HEK293T (cell line): ENCODE results near the gene CBY1.

Experiments used
- CTCF ChIA-PET: fragments of 350-600 bp; formaldehyde crosslinking; extraction: SDS; loops from one replicate; lab custom pipeline; 2021; ENCODE audit warnings: antibody characterized with exemption, inconsistent platforms; lab: Yijun Ruan, JAX
- POLR2A ChIA-PET: fragments of 350-600 bp; formaldehyde crosslinking; extraction: SDS; loops from one replicate; lab custom pipeline; 2020; ENCODE audit warnings: antibody characterized with exemption, inconsistent platforms; lab: Yijun Ruan, JAX
- DNase-seq: peaks from one replicate; pipeline ENCODE4 v3.0.0; 2012; ENCODE audit warnings: mixed read lengths; ENCODE audit errors: extremely low spot score
- ARNT ChIP-seq: fragments of 450-650 bp; IDR thresholded peaks from 2 replicates; pipeline ENCODE4 v1.6.1; 2017; ENCODE audit warnings: mild to moderate bottlenecking
- BHLHE40 ChIP-seq: fragments of 450-650 bp; IDR thresholded peaks from 2 replicates; pipeline ENCODE4 v1.6.1; 2016; ENCODE audit warnings: mild to moderate bottlenecking, moderate library complexity, borderline replicate concordance
- CTBP1 ChIP-seq: fragments of 450-650 bp; IDR thresholded peaks from 2 replicates; pipeline ENCODE4 v1.6.1; 2016; ENCODE audit warnings: borderline replicate concordance
- ELF4 ChIP-seq: fragments of 450-650 bp; IDR thresholded peaks from 2 replicates; pipeline ENCODE4 v1.6.1; 2017; ENCODE audit warnings: antibody characterized with exemption
- FOXA1 ChIP-seq: fragments of 450-650 bp; IDR thresholded peaks from 2 replicates; pipeline ENCODE4 v1.6.1; 2016; ENCODE audit warnings: mild to moderate bottlenecking
- FOXK2 ChIP-seq: fragments of 450-650 bp; IDR thresholded peaks from 2 replicates; pipeline ENCODE4 v1.6.1; 2016; ENCODE audit warnings: mild to moderate bottlenecking
- FOXM1 ChIP-seq: fragments of 450-650 bp; IDR thresholded peaks from 2 replicates; pipeline ENCODE4 v1.6.1; 2017; ENCODE audit warnings: mild to moderate bottlenecking, borderline replicate concordance
- HDGF ChIP-seq: fragments of 450-650 bp; IDR thresholded peaks from 2 replicates; pipeline ENCODE4 v1.6.1; 2017; ENCODE audit warnings: antibody characterized with exemption, borderline replicate concordance
- L3MBTL2 ChIP-seq: fragments of 450-650 bp; conservative IDR thresholded peaks from 2 replicates; pipeline ENCODE4 v1.6.1; 2016; ENCODE audit warnings: mild to moderate bottlenecking
- LEF1 ChIP-seq: fragments of 450-650 bp; IDR thresholded peaks from 2 replicates; pipeline ENCODE4 v1.6.1; 2017; ENCODE audit warnings: mild to moderate bottlenecking, borderline replicate concordance
- NFRKB ChIP-seq: fragments of 450-650 bp; IDR thresholded peaks from 2 replicates; pipeline ENCODE4 v1.6.1; 2016; ENCODE audit warnings: mild to moderate bottlenecking, moderate library complexity
- PKNOX1 ChIP-seq: fragments of 450-650 bp; IDR thresholded peaks from 2 replicates; pipeline ENCODE4 v1.6.1; 2016
- SP1 ChIP-seq: fragments of 450-650 bp; IDR thresholded peaks from 2 replicates; pipeline ENCODE4 v1.6.1; 2017
- SUZ12 ChIP-seq: fragments of 450-650 bp; IDR thresholded peaks from 2 replicates; pipeline ENCODE4 v1.6.1; 2016; ENCODE audit warnings: mild to moderate bottlenecking
- TARDBP ChIP-seq: fragments of 450-650 bp; IDR thresholded peaks from 2 replicates; pipeline ENCODE4 v1.6.1; 2016
- ZNF384 ChIP-seq: fragments of 450-650 bp; IDR thresholded peaks from 2 replicates; pipeline ENCODE4 v1.6.1; 2016

The CBY1 gene

GRCh38 chr22:38700789-38701628, 44.6 kb downstream of the CBY1 start, which contains the start of gene JOSD1:
Gene JOSD1, minus strand, starts transcription at chr22:38700943. Its CDS starts 956 bp downstream, at chr22:38699987.
- POLR2A ChIA-PET = interaction anchor here (1.5 to 4.4 kb wide), 3 partner anchors 12 to 618 kb away, joined by 7 to 65 read pairs (median 7); partner anchors contain the start of genes RPL3 and TOMM22
- CTCF ChIA-PET = no interaction called here
- DNase-seq = peak; percentile 93
- TF ChIP-seq L3MBTL2 = peak; percentile 82
- TF ChIP-seq ZNF384 = no peak
- peak; percentile 85; the same call in 1 of the 2 replicates for TF ChIP-seq ARNT
- peak; percentile 87; the same call in 1 of the 2 replicates for TF ChIP-seq LEF1
- TF ChIP-seq TARDBP = peak; percentile 89
- no peak for TF ChIP-seq NFRKB
- no peak for TF ChIP-seq BHLHE40
- TF ChIP-seq PKNOX1 = no peak
- TF ChIP-seq FOXA1 = no peak
- TF ChIP-seq FOXM1 = no peak; the same call in 1 of the 2 replicates
- TF ChIP-seq SUZ12 = no peak
- peak; percentile 90 for TF ChIP-seq CTBP1

GRCh38 chr22:38704654-38705234, 48.3 kb downstream of the CBY1 start:
- DNase-seq = no peak
- TF ChIP-seq FOXM1 = no peak
- no peak for TF ChIP-seq LEF1
- TF ChIP-seq ELF4 = no peak
- TF ChIP-seq CTBP1 = no peak
- TF ChIP-seq HDGF = no peak
- TF ChIP-seq NFRKB = no peak
- no peak for TF ChIP-seq TARDBP
- no peak for TF ChIP-seq FOXK2
- ChIA-PET POLR2A (interaction anchor here (1.5 to 5.5 kb wide), 4 partner anchors 8 to 23 kb away, joined by 3 to 50 read pairs (median 10); partner anchors contain the start of gene TOMM22), CTCF (no interaction called here)

- CTCF ChIA-PET = interaction anchor here (0.9 kb wide), 1 partner anchor 64 kb away, joined by 3 read pairs; no protein-coding TSS in a partner anchor
- POLR2A ChIA-PET = interaction anchor here (0.9 to 5.5 kb wide), 10 partner anchors 9 to 134 kb away, joined by 3 to 50 read pairs (median 4); partner anchors contain the start of genes CBY1 and TOMM22
- TF ChIP-seq TARDBP (no peak), NFRKB (no peak), SP1 (no peak), L3MBTL2 (peak; percentile 76), ELF4 (no peak), CTBP1 (no peak), PKNOX1 (peak; percentile 100), HDGF (peak; percentile 25; the same call in 1 of the 2 replicates), BHLHE40 (no peak), LEF1 (no peak), SUZ12 (no peak), FOXM1 (no peak)
- DNase-seq = peak; percentile 98
Observed at GRCh38 chr22:38705235-38706100, 49.0 kb downstream of the CBY1 start, which contains the start of gene GTPBP1. Gene GTPBP1, plus strand, starts transcription at chr22:38705944. Its CDS starts 12 bp downstream, at chr22:38705956.

GRCh38 chr22:38706101-38706900, 49.9 kb downstream of the CBY1 start:
- peak; percentile 39 for DNase-seq

GRCh38 chr22:38706901-38707195, 50.4 kb downstream of the CBY1 start:
- ChIA-PET POLR2A (interaction anchor here (1.4 to 5.5 kb wide), 3 partner anchors 13 to 26 kb away, joined by 5 to 50 read pairs (median 6); partner anchors contain the start of gene TOMM22), CTCF (interaction anchor here (2.3 kb wide), 1 partner anchor 11 kb away, joined by 7 read pairs; no protein-coding TSS in a partner anchor)
- TF ChIP-seq L3MBTL2 = no peak
- no peak for TF ChIP-seq ARNT
- TF ChIP-seq ELF4 = no peak
- TF ChIP-seq LEF1 = no peak
- TF ChIP-seq SUZ12 = no peak
- TF ChIP-seq CTBP1 = no peak
- no peak for TF ChIP-seq FOXA1
- no peak for TF ChIP-seq SP1
- DNase-seq = no peak

More at GRCh38 chr22:38706101-38706900, 49.9 kb downstream of the CBY1 start:
- POLR2A ChIA-PET = interaction anchor here (0.9 to 5.5 kb wide), 12 partner anchors 9 to 135 kb away, joined by 3 to 50 read pairs (median 4); partner anchors contain the start of genes CBY1 and TOMM22
- CTCF ChIA-PET = interaction anchor here (0.9 to 2.3 kb wide), 2 partner anchors 12 to 63 kb away, joined by 3 to 7 read pairs; no protein-coding TSS in a partner anchor
- peak; percentile 64 for TF ChIP-seq L3MBTL2
- no peak for TF ChIP-seq FOXM1
